C1 segment of cervical spinal cord (tissue), 14 donors: ENCODE data around the gene CX3CR1.
"Not testable (repeated sequence)": the region's sequence is repeated elsewhere in the genome, so short reads cannot be mapped to it uniquely, and the experiment has no call there.

Experiments
- DNase-seq, 14 donors: peaks; one replicate each; lab custom pipeline; 2025; lab: John Stamatoyannopoulos, UW

Gene CX3CR1

GRCh38 chr3:39267631-39268548 is 11.9 kb downstream of the CX3CR1 start:
- no peak for DNase-seq

GRCh38 chr3:39264053-39264452 is 15.8 kb downstream of the CX3CR1 start:
- no peak for DNase-seq

GRCh38 chr3:39263576-39263975 is 16.3 kb downstream of the CX3CR1 start:
- no peak for DNase-seq

GRCh38 chr3:39262846-39263245 is 17.0 kb downstream of the CX3CR1 start:
- DNase-seq, result no peak

GRCh38 chr3:39261726-39262125 is 18.1 kb downstream of the CX3CR1 start:
- no peak for DNase-seq

GRCh38 chr3:39260957-39261356 is 18.9 kb downstream of the CX3CR1 start:
- peak in 1 of 14 donors; percentile 35 for DNase-seq

- DNase-seq, result no peak
Observed at GRCh38 chr3:39260318-39260717, 19.5 kb downstream of the CX3CR1 start.

- peak in 4 of 14 donors; percentile 11 to 45 (median 32) for DNase-seq
Observed at GRCh38 chr3:39255503-39256325, 24.1 kb downstream of the CX3CR1 start.

- no peak for DNase-seq
Observed at GRCh38 chr3:39254806-39255449, 24.9 kb downstream of the CX3CR1 start.

- no peak for DNase-seq
Observed at GRCh38 chr3:39251576-39251975, 28.3 kb downstream of the CX3CR1 start.

GRCh38 chr3:39250116-39250747 is 29.6 kb downstream of the CX3CR1 start:
- no peak for DNase-seq

GRCh38 chr3:39249453-39250115 is 30.3 kb downstream of the CX3CR1 start:
- DNase-seq, result no peak

GRCh38 chr3:39241561-39241960 is 38.3 kb downstream of the CX3CR1 start:
- no peak for DNase-seq

GRCh38 chr3:39237027-39237426 is 42.8 kb downstream of the CX3CR1 start:
- no peak for DNase-seq

- DNase-seq, result no peak
Observed at GRCh38 chr3:39234651-39235050, 45.2 kb downstream of the CX3CR1 start.

- no peak for DNase-seq
Observed at GRCh38 chr3:39232859-39233258, 47.0 kb downstream of the CX3CR1 start.

- DNase-seq, result no peak
Observed at GRCh38 chr3:39230453-39230852, 49.4 kb downstream of the CX3CR1 start.

- no peak for DNase-seq
Observed at GRCh38 chr3:39228496-39228895, 51.3 kb downstream of the CX3CR1 start.

- DNase-seq, result not testable (repeated sequence)
Observed at GRCh38 chr3:39227596-39227995, 52.2 kb downstream of the CX3CR1 start.

- no peak for DNase-seq
Observed at GRCh38 chr3:39226106-39226741, 53.6 kb downstream of the CX3CR1 start.
